ENCODE measurements around the gene STAT6.

STAT6 gene

GRCh38 chr12:57159311-57159710, 48.1 kb upstream of the STAT6 start:
- Histone ChIP-seq H3K9ac (ENCODE audit: low read length) (no peak overlapping the region), H2AFZ (ENCODE audit: low read depth, low read length, severe bottlenecking) (no peak overlapping the region), H3K9me2 (replicated peaks; ENCODE audit: insufficient read depth, low read length) (no peaks in the 10 kb centered on the region), H3K4me3 (ENCODE audit: insufficient read depth, low read length, poor library complexity, severe bottlenecking) (no peak overlapping the region), H3K79me2 (ENCODE audit: insufficient read depth, low read length) (no peaks in the 10 kb centered on the region), H3K9me3 (ENCODE audit: insufficient read depth, low read length) (no peaks in the 10 kb centered on the region), H3K4me2 (ENCODE audit: low read depth, low read length, poor library complexity, severe bottlenecking) (no peak overlapping the region), H3K36me3 (ENCODE audit: low read length) (no peaks in the 10 kb centered on the region), H3F3A (ENCODE audit: insufficient read depth) (no peaks in the 10 kb centered on the region), H4K20me1 (ENCODE audit: low read depth, low read length) (no peaks in the 10 kb centered on the region), H3K27ac (ENCODE audit: low read depth, low read length) (no peak overlapping the region), H3K27me3 (ENCODE audit: low read length) (no peaks in the 10 kb centered on the region)
- TF ChIP-seq EZH2phosphoT487 (conservative IDR thresholded peaks at IDR 0.05; ENCODE audit: low read length) (no peak), CTCF (IDR thresholded peaks at IDR 0.05; ENCODE audit: insufficient read depth, low read length, poor library complexity, severe bottlenecking) (no peak)

DNA sequence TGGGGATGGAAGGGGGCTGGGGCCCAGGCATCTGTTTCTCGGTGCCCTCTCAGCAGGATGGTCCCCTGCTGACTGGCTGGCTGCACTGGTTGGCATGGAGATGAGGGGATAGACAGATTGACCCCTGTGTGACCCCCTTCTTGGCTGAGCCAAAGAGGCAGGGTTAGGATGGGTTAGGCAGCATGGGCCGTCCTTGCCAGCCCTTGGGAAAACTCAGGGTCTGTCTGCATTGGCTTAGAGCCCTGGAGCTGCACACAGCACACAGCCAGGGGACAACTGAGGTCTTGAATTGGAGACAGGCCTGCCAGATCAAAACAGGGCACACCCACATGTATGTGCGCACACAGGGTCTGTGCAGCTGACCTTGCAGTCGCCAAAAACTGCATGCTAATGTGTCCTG, 47.5 kb upstream of the STAT6 start:
- no peaks in the 10 kb centered on the region for H3F3A ChIP-seq (ENCODE audit: insufficient read depth)
- no peak overlapping the region for H3K9ac ChIP-seq (ENCODE audit: low read length)

GRCh38 chr12:57158186-57158585, 47.0 kb upstream of the STAT6 start:
- Histone ChIP-seq H2AFZ (ENCODE audit: low read depth, low read length, severe bottlenecking) (no peak overlapping the region), H3K9me2 (replicated peaks; ENCODE audit: insufficient read depth, low read length) (no peaks in the 10 kb centered on the region), H3K79me2 (ENCODE audit: insufficient read depth, low read length) (no peaks in the 10 kb centered on the region), H3K9me3 (ENCODE audit: insufficient read depth, low read length) (no peaks in the 10 kb centered on the region), H3K27me3 (ENCODE audit: low read length) (no peaks in the 10 kb centered on the region), H4K20me1 (ENCODE audit: low read depth, low read length) (no peaks in the 10 kb centered on the region), H3K4me3 (ENCODE audit: insufficient read depth, low read length, poor library complexity, severe bottlenecking) (no peak overlapping the region), H3F3A (ENCODE audit: insufficient read depth) (no peaks in the 10 kb centered on the region), H3K27ac (ENCODE audit: low read depth, low read length) (no peak overlapping the region), H3K4me2 (ENCODE audit: low read depth, low read length, poor library complexity, severe bottlenecking) (no peak overlapping the region), H3K9ac (ENCODE audit: low read length) (no peak overlapping the region), H3K36me3 (ENCODE audit: low read length) (no peaks in the 10 kb centered on the region)
- TF ChIP-seq CTCF (IDR thresholded peaks at IDR 0.05; ENCODE audit: insufficient read depth, low read length, poor library complexity, severe bottlenecking) (no peak), EZH2phosphoT487 (conservative IDR thresholded peaks at IDR 0.05; ENCODE audit: low read length) (no peak)

More for the DNA sequence above, 47.5 kb upstream of the STAT6 start:
- H2AFZ ChIP-seq (ENCODE audit: low read depth, low read length, severe bottlenecking) = no peak overlapping the region
- H3K9me3 ChIP-seq (ENCODE audit: insufficient read depth, low read length) = no peaks in the 10 kb centered on the region
- H3K36me3 ChIP-seq (ENCODE audit: low read length) = no peaks in the 10 kb centered on the region
- H3K27me3 ChIP-seq (ENCODE audit: low read length) = no peaks in the 10 kb centered on the region
- no peak overlapping the region for H3K4me2 ChIP-seq (ENCODE audit: low read depth, low read length, poor library complexity, severe bottlenecking)
- no peak overlapping the region for H3K27ac ChIP-seq (ENCODE audit: low read depth, low read length)
- H3K79me2 ChIP-seq (ENCODE audit: insufficient read depth, low read length) = no peaks in the 10 kb centered on the region
- H3K4me3 ChIP-seq (ENCODE audit: insufficient read depth, low read length, poor library complexity, severe bottlenecking) = no peak overlapping the region
- TF ChIP-seq CTCF (IDR thresholded peaks at IDR 0.05; ENCODE audit: insufficient read depth, low read length, poor library complexity, severe bottlenecking) (no peak), EZH2phosphoT487 (conservative IDR thresholded peaks at IDR 0.05; ENCODE audit: low read length) (no peak)
- H4K20me1 ChIP-seq (ENCODE audit: low read depth, low read length) = no peaks in the 10 kb centered on the region
- H3K9me2 ChIP-seq (replicated peaks; ENCODE audit: insufficient read depth, low read length) = no peaks in the 10 kb centered on the region

Data from SU-DHL-6 (cell line).